Fibroblast of villous mesenchyme (primary cell): ENCODE data around the gene MFAP3L. TPM values are rescaled to one million over a fixed set of nuclear protein-coding genes. Genes with fewer than 3 reads are reported as not detected.

Experiments
- DNase-seq: peaks from one replicate; pipeline ENCODE4 v3.0.0-alpha.2; 2010; ENCODE audit warnings: low read depth
- H3K4me3 ChIP-seq: 2 replicates; pipeline ENCODE4 v1.5.1; 2011; ENCODE audit warnings: low read depth, mild to moderate bottlenecking, low read length
- total RNA-seq: library from RNA; depleted of rRNA; stranded (reverse); fragments of >200 nt; gene quantifications from 2 replicates; pipeline ENCODE4 v1.2.3, GENCODE V29; 2012
- TF ChIP-seq, protein P1 (sequence below): IDR thresholded peaks from 2 replicates; pipeline ENCODE4 v1.5.1; 2012; ENCODE audit warnings: low read depth, mild to moderate bottlenecking, low read length; ENCODE audit not compliant: insufficient read depth

Gene MFAP3L
- total RNA-seq, 1 donor: 0.86 TPM

DNA sequence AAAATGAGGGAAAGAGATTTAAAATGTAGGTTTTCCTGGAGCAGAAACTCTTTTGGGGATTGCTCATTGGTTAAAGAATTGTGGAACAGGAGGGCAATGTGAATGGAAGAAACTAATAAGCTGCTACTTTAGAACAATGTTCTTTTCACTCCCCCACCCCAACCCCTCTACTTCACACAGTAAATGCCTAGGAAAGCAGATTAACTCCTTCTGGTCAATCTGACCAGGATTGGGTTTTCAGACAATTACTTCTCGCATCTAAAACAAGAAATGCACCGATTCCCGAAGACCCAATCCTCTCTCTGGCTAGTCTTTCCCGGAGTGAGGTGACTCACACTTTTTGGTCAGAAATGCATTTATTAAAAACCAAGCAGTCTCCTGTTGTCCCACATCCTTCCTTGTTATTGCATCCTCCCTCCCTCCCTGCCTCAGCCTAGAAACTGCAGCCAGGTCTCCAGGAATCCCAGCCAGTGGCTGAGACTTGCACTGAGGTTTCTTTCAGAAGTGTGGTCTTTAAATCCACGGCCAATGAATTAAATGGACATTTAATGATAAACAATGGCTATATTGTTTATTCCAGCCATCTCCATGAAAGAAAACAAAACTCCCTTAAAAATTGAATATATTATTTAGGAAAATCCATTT lies 21.4 kb downstream of the MFAP3L start:
- no peak for DNase-seq
- H3K4me3 ChIP-seq: no peak overlapping the region
- TF ChIP-seq, protein P1, sequence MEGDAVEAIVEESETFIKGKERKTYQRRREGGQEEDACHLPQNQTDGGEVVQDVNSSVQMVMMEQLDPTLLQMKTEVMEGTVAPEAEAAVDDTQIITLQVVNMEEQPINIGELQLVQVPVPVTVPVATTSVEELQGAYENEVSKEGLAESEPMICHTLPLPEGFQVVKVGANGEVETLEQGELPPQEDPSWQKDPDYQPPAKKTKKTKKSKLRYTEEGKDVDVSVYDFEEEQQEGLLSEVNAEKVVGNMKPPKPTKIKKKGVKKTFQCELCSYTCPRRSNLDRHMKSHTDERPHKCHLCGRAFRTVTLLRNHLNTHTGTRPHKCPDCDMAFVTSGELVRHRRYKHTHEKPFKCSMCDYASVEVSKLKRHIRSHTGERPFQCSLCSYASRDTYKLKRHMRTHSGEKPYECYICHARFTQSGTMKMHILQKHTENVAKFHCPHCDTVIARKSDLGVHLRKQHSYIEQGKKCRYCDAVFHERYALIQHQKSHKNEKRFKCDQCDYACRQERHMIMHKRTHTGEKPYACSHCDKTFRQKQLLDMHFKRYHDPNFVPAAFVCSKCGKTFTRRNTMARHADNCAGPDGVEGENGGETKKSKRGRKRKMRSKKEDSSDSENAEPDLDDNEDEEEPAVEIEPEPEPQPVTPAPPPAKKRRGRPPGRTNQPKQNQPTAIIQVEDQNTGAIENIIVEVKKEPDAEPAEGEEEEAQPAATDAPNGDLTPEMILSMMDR: no peak

GRCh38 chr4:170003071-170004070 lies 22.8 kb downstream of the MFAP3L start:
- no peak for DNase-seq
- H3K4me3 ChIP-seq: no peak overlapping the region
- TF ChIP-seq, protein P1: no peak

DNA sequence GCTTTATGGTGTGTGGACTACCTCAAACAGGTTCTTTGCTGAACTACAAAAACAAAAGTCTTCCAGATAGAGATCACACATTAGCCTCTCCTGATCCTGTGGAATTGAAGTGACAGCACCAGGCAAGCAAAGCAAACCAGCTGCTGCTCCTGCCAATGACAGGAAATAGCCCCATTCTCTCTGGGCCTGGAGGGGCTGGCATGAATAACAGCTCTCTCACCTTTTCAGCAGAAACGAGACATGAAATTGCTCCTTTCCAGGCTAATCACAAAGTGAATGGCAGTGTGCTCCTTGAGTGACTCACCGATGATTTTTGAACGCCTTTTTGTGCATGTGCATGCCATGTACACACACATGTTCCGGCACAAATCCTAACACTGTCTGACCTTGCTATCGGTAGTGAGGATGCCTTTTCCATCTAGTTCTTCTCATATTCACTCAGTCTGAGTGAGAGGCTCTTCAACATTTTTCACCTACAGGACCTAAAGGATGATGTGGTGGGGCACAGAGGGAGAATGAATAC lies 24.4 kb downstream of the MFAP3L start:
- DNase-seq: no peak
- TF ChIP-seq, protein P1: no peak
- no peak overlapping the region for H3K4me3 ChIP-seq

- no peak overlapping the region for H3K4me3 ChIP-seq
- TF ChIP-seq, protein P1: no peak
- no peak for DNase-seq
These were observed 25.0 kb downstream of the MFAP3L start for GRCh38 chr4:170001011-170001744.

DNA sequence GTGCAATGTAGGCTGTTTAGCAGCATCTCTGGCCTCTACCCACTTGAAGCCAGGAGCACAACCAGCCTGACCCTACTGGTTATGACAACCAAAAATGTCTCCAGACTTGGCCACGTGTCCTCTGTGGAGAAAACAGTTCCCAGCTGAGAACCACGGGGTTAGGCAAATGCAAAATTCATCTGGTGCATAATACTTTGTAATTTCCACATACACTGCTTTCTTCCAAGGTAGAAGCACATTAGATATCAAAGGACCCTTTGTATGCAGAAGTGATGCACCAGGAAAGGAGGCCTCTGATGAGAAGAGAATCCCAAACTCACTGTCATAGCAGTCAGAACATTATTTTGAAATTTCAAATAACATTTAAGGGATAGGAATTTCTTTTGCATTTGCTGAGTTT lies 26.3 kb downstream of the MFAP3L start:
- TF ChIP-seq, protein P1: no peak
- no peak for DNase-seq
- H3K4me3 ChIP-seq: no peak overlapping the region

DNA sequence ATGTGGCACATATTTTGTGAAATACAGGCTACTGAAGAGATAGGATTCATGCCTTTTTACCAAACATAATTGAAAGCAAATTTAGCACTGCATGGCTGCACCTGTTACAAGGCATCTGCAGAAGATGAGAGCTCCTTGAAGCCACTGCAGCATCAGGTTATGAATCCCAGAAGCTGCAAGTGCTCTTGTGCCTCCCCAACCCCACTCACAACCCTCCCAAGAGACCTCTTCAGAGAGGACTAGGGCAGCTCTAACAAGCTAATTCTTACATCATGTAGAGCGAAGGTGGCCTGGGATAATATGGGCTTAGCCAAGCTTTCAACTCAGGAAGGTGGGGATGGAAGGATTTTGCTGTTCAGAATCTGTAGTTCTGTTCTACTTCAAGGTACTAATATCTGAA lies 27.2 kb downstream of the MFAP3L start:
- no peak overlapping the region for H3K4me3 ChIP-seq
- TF ChIP-seq, protein P1: no peak
- DNase-seq: no peak
